Colon (tissue), 2 donors: ENCODE measurements around the gene MEA1.
"Not testable (repeated sequence)": the region's sequence is repeated elsewhere in the genome, so short reads cannot be mapped to it uniquely, and the experiment has no call there.

Source experiments
- FAIRE-seq: peaks from 2 replicates; lab custom pipeline; 2012; peaks lifted over from hg19 to GRCh38; lab: Jason Lieb, UNC
- donor health status: control.
- donor health status: control.

The MEA1 gene

DNA sequence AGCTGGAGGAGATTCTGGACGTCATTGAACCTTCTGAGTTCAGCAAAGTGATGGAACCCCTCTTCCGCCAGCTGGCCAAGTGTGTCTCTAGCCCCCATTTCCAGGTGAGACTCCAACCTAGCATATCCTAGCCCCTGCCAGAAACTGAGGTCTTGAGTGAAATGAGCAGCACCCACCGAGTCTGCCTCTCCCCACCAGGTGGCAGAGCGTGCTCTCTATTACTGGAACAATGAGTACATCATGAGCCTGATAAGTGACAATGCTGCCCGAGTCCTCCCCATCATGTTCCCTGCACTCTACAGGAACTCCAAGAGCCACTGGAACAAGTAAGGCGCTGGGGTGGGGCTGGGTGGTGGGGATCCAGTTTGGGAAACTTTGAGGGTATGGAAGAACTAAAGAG lies 4.6 kb downstream of the MEA1 start:
- FAIRE-seq: no peak

DNA sequence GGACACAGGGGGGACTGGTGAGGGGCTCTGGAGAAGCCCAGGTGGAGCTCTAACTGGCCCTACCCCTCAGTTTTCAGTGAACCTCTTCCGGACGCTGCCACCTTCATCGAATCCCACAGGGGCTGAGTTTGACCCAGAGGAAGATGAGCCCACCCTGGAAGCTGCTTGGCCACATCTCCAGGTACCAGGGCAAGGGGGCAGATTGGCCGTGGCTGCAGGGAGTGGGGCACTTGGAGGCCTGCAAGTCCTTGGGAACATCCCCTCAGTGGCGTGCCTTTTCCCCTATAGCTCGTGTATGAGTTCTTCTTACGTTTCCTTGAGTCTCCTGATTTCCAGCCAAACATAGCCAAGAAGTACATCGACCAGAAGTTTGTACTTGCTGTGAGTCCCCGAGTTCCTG lies 6.6 kb downstream of the MEA1 start:
- no peak for FAIRE-seq

DNA sequence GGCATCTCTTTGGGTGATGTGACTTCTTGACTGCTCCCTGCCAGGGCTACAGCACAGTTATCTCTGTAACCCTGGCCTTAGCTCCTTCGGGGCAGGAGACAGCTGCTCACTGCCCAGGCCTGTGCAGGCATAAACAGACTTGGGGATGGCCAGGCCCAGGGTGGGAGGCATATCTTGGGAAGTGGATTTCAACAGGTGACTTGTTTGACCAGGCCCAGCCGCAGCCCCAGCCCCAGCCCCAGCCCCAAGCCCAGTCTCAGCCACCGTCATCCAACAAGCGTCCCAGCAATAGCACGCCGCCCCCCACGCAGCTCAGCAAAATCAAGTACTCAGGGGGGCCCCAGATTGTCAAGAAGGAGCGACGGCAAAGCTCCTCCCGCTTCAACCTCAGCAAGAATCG lies 7.5 kb downstream of the MEA1 start:
- no peak for FAIRE-seq

DNA sequence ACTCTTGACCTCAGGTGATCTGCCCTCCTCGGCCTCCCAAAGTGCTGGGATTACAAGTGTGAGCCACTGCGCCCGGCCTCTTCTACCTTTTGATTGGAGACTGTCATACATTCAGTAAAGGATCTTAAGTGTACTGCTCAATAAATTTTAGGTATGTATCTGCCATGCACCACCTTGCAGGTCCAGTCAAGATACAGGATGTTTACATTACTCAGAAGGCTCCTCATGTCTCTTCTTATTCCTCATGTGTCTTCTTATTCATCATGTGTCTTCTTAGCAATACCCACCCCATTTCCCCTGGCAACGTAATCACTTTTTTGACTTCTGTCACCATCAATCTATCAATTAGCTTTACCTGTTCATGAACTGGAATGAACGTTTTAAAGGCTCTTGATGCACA lies 7.9 kb downstream of the MEA1 start:
- FAIRE-seq: no peak

DNA sequence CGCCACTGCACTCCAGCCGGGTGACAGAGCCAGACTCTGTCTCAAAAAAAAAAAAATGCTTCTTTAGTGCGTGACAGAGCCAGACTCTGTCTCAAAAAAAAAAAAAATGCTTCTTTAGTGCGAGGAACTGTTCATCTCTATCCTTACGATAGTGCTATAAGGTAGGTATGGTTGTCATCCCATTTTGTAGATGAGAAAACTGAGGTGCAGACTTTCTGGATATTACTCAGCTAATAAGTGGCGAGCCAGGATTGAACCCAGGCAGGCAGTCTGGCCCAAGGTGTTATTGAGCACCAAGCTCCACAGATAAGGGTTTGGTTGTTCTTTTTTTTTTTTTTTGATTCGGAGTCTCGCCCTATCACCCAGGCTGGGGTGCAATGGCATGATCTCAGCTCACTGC lies 11.9 kb downstream of the MEA1 start:
- FAIRE-seq: no peak

DNA sequence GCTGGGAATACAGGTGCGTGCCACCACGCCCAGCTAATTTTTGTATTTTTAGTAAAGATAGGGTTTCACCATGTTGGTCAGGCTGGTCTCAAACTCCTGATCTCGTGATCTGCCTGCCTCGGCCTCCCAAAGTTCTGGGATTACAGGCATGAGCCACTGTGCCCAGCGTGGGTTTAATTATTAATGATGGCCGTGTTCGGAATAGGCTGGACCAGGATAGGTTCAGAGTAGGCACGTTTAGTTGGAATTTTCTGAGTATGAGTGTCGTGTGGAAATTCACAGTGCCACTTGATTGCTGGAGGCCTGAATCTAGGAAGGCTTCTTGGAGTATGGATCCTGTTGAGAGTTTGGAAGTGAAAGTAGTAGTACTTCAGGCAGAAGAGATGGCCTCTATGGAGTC lies 15.5 kb downstream of the MEA1 start:
- FAIRE-seq: not testable (repeated sequence)

DNA sequence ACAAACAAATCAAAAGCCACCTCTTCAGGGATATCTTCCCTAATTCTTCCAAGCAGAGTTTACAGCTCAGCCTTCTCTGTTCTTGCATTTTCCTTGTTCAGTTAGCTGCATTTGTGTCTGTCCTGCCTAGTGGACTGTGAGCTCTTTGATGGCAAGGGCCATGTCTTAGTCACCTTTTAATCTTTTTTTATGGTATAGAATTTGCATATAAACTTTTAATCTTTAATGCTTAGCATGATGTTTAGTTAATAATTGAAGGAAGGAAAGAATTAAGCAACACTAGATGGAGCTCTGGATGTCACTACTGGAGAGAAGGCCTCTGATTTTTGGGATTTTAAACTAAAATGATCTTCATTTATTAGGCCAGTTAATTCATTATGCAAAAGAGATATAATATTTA lies 17.2 kb downstream of the MEA1 start:
- no peak for FAIRE-seq

DNA sequence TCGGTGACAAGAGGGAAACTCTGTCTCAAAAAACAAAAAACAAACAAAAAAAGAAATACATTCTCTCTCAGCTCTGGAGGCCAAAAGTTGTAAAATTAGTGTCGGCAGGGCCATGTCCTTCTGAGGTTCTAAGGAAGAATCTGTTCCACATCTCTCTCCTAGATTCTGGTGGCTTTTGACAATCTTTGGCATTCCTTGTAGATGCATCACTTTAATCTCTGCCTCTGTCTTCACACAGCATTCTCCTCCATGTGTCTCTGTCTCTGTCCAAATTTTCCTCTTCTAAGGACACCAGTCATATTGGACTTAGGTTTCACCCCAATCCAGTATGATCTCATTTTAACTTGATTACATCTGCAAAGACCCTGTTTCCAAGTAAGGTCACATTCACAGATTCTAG lies 20.3 kb downstream of the MEA1 start:
- FAIRE-seq: no peak

DNA sequence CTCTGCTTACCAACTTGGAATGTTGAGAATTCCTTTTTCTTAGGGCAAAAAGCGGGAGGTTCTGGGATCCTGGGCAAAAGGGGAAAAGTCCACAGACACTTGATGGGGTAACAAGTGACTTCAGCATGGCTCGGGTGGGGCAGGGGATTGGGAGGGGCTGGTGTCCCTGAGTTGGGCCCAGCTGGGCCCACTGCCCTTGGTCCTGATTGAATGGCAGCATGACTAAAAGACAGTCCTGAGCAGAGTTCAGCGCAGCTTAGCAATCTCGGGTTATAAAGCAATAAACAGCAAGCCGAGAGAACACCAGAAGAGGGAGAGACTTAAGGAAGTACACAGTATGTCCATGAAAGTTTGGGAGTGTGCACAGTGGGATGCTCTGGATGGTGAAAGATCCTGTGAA lies 23.8 kb downstream of the MEA1 start:
- FAIRE-seq: no peak

DNA sequence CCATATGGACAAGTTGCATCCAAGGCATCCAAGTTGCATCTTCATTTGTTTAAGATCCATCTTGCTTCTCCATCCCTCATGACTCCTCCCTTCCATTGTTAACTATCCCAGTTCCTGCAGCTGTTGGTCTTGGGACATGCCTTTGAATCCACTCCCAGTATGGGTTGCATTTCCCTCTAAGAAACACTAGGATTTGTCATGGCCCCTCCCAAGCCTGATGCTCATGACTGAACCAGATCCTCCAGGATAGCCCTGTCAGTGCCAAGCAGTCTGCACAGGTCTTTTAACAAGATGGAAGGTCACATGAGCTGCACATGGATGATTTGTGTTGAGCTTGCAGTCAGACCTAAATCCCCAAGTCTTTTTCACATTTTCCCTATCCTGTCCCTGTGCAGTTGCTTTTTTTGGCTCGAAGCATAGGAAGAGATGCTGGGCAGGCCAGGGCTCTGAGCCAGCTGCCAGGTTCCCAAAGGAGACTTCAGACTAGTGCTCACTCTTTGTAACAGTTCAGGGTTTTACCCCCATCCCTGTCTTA lies 25.2 kb downstream of the MEA1 start:
- FAIRE-seq: no peak

DNA sequence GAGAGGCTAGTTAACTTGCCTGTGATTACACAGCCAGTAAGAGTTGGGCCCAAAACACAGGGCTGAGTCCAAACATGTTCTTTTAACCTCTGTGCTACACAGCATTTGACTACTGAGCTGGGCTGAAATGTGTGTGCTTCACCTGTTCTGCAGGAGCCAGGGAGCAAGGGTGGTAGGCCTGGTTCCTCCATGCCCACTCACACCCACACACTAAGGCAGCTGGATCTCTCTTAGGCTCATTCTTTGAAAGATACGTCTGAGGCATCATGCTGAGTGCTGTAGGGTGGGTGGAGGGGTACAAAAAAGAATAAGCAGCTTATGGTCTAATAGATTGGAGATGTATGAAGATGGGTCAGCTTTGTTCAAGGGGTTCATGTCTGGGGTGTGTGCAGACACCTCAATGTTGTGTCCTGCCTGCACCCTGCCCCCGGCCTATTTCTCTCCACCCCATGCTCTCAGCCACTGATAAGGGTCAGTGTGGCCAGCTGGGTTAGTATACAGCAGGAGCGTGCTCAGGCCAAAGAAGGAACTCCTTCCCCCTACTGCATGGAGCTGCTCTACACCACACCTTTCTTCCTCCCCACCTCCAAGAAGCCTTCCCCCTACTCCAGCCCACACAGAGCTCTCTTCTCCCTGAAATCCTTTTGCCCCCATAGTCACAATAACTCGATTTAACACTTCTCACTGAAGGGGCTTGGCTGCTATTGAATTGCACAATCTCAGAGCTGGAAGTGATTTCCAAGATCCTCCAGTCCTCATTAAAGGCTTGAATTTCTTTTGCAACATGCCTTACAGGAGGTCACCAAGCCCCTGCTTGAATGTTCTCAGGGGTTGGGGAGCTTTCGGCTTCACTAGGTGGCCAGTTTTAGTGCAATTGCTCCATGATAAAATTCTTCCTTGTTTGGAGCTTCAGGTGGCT lies 26.0 kb downstream of the MEA1 start:
- FAIRE-seq: no peak

DNA sequence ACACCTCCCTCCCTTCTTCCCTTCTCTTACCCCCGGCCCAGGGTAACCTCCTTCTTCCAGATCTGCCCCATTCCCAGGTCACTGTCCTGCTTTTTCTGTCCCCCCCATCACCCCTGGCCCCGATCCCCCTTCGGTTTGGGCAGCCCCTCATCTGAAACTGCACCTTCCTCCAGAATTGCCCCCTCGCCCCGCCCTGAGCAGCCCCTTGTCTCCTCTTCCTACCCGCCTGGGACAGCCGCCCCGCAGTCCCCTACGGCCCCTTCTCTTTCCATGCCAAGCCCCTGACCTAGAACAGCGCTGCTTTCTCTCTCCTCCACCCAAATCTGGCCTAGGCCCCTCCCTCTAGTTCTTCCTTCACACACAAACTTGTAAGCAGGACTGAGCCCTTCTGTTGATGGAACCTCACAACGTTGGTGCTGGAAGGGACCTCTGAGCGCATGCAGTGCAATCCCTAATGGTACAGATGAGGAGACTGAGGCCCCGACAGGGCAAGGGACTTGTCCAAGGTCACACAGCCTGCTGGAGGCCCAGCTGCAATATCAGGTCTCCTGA lies 28.7 kb downstream of the MEA1 start:
- no peak for FAIRE-seq

DNA sequence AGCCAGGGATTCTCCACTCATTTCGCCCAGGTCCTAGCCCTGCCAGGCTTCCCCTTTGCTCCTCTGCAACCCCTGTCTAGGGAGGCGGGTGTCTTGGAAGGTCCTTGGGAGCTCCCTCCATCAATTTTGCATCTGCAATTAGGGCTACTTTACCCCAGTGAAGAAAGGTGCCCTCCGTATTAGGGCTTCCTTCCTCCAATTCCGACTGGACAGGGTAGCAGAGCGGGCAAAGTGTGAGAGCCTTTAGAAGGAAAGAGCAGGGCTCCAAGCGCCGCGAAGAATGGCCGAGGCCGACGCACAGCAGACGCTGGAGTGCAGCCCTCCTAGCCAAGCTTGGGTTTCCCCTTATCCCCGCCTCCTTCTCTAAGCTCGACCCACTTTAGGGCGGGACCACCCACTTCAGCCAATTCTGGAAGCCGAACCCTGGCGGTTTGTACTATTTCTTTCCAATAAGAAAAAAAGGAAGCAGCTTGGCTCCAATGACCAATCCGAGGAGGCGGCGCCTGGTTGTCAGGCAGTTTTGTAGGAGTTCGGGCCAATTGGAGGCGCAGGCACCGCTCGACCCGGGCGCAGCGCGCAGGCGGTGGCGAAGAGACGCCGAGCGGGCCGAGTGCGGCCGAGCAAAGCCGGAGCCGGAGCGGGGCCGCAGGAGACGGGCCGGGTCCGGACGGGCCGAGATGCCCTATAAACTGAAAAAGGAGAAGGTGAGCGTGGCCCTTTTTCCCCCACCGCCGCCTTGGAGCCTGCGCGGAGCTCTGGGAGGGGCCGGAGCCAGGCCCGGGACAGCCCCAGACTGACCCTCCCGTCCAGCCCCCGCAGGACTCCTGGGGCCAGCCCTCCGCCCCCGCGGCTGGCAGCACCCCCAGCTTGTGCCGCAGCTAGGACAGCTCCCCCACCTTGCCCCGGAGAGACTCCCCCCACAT lies 29.5 kb downstream of the MEA1 start, which contains the start of gene PPP2R5D:
TSS of gene PPP2R5D (plus strand) at position 570 of the 923 bp plus-strand sequence. CDS start at position 678, 108 bp downstream.
- FAIRE-seq: no peak

DNA sequence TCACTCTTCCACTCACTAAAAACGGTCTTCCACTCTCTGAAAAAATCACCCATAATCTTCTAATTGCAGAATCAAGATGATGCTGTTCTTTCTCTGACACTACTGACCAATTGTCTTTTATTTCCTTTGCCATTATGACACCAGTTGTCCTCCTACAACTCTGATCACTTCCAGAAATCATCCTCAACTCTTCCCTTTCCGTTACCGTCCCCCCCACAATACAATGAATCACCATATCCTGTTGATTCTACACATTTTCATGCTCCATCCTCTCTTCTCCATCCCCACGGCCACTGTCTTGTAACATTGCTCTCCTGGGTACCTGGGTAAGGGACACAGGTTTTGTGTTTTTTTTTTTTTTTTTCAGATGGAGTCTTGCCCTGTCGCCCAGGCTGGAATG lies 31.9 kb downstream of the MEA1 start:
- no peak for FAIRE-seq

DNA sequence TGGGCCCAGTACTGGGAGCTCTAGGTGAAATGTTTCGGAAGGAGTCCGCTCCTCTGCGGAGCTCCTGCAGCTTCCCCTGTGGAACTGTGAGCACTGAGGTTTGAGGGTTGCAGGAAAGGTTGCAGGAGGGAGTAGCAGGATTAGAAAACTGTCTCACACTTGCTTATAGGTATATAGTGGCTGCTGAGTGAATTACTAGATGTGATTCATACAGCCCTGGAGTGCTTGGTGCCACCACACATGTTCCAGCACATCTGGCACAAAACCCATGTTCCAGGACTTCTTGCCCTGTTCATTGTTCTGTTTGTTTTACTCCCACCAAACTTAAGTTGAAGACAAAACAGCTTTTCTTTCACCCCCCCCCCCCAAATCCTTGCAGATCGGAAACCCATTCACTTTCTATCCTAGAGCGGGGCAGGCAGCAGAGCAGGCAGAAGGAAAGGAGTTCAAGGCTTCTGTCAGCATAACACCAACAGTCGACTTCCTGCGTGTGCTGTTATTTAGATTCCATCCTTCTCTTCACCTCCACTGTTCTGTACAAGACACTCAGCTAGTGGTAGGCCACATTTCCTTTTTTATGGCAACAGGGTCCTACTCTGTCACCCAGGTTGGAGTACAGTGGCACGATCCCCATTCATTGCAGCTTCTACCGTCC lies 34.1 kb downstream of the MEA1 start:
- FAIRE-seq: no peak

DNA sequence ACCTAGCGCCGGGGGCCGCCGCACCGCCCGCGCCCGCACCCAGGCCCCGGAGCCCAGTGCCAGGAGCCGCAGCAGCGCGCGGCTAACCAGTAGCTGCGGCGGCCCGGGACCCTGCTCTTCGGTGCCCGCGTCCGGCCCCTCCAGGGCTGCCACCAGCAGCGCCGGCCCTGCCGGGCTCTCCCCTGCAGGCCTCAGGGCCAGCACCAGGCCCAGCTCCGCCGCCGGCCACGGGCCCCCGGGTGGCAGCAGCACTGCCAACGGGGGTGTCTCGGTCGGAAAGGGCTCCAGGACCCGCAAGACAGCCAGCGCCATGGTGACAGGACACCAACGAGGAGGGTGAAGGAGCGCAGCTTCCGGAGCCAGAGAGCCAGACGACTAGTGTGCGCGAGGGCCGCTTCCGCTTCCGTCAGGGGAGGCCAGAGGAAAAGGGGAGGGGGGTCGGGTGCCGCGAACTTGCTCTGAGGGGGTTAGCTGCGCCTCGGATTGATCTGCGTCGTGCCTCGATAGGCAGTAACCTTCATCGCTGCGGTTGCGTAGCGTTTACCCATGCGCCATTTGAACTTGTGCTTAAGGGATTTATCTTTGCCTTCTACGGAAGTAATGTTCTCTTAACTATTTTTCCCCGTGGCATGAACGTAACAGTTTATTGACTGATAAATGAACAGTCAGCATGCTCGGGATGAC lies 34.8 kb downstream of the MEA1 start, which contains the start of gene PEX6:
TSS of gene PEX6 (minus strand) at position 343 of the 684 bp plus-strand sequence. CDS start at position 312, 31 bp downstream.
- FAIRE-seq: no peak

DNA sequence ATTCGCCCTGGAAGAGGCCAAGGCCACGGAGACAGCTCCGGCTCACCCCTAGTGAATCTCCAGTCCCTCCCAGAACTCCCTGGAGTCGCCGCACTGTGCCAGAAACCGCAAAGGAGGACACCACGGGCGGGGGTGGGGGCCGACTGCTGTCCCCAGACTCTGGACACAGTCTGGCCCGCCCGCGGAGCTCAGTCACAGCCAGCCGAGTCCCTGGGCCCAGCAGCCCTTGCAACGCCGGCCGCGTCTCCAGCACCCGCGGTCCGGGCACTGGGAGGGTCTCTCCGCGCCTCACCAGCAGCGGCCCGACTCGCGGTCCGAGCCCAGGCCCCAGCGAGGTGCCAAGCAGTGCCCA lies 35.3 kb downstream of the MEA1 start:
- no peak for FAIRE-seq

DNA sequence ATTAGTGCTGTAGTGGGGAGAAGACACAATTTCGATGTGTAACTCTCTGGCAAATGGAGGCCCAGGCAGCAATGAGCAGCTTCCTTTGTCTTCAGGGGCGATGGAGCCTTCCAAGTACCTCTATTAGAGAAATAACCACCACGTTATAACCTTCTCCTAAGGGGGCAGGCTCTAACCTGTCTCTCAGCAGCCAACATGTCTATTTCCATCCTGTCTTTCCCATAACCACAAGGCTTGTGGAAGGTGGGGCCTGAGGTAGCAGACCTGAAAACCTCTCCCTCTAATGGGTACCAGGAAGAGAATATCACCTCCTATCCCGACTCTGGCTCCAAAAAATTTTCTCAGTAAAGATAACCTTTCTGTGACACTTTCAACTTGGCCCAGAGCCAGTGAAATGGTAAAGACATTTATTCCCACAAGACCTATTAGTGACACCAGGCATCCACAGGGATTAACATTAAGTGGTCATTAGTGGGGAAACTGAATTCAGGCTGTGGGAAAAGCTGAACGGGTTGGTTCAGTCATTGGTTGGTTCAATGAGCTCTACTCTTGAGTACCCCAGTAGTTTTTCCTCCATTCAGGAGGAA lies 38.7 kb downstream of the MEA1 start:
- FAIRE-seq: no peak

DNA sequence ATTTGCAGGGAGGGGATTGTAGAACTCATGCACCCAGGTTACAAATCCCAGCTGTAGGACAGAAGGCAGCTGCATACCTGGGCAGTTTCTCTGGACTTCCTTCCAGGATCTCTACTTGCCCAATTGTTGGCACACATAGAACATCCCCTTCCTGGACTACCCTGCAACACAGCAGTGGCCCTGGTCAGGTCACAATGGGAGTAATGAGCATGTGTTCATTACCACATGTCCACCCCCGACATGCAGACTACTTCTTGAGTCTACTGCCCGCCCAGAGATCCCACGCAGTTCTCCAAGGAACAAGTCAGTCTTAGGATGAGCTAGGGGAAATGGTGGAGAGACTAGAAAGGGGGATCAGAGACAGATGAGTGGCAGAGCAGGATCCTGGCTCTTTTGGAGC lies 39.8 kb downstream of the MEA1 start:
- FAIRE-seq: no peak

DNA sequence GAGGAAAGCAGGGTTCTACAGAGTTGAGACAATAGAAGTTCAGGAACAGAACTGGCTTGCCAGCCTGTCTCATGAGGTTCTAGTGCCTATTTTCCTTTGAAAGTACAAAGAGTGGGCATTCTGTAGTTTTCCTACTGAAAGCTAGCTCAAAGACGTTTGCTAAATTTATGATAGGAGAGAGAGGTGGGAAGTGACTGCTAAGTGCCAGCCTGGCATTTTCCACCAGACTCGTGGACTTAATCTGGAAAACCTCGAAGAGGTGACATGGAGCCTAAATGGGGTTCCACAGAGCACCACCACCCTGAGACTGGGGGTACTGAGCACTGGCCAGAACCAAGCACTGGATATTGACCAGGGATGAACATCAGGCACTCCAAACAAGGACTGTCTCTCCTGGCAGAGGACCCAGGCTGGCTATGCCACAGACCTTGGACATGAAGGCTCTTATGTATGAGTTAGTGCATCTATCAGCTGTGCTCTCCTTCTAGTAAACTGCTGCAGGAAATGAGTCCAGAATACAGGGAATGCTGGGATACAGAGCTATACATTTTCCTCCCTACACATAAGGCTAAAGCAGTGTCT lies 41.9 kb downstream of the MEA1 start:
- FAIRE-seq: no peak
